Activated CD8-positive, alpha-beta memory T cell treated with anti-CD3 and anti-CD28 coated beads for 1 hour (primary cell): ENCODE results near the gene TTC9C.
"Not testable (repeated sequence)": the region's sequence is repeated elsewhere in the genome, so short reads cannot be mapped to it uniquely, and the experiment has no call there.

Source experiments
- DNase-seq, 2 donors: peaks; one replicate each; pipeline ENCODE4 v3.0.0-alpha.2; 2020; ENCODE audit warnings: low read depth in 1 of 2; ENCODE audit errors: extremely low read depth in 1 of 2

The TTC9C gene

GRCh38 chr11:62709247-62710000 lies 18.9 kb upstream of the TTC9C start:
- DNase-seq = peak; percentile 88 to 97

- DNase-seq = no peak
Observed at GRCh38 chr11:62710001-62710345, 18.3 kb upstream of the TTC9C start.

GRCh38 chr11:62712276-62712812 lies 15.9 kb upstream of the TTC9C start:
- no peak for DNase-seq

- DNase-seq = no peak
Observed at GRCh38 chr11:62712861-62713260, 15.4 kb upstream of the TTC9C start.

GRCh38 chr11:62713343-62713742 lies 14.9 kb upstream of the TTC9C start:
- no peak for DNase-seq

GRCh38 chr11:62715150-62716130 lies 12.8 kb upstream of the TTC9C start:
- DNase-seq = no peak

GRCh38 chr11:62716206-62716605 lies 12.1 kb upstream of the TTC9C start:
- DNase-seq = no peak

GRCh38 chr11:62716816-62717215 lies 11.5 kb upstream of the TTC9C start:
- DNase-seq = no peak

GRCh38 chr11:62719302-62719978 lies 8.8 kb upstream of the TTC9C start:
- no peak for DNase-seq

- no peak for DNase-seq
Observed at GRCh38 chr11:62721994-62722393, 6.3 kb upstream of the TTC9C start.

GRCh38 chr11:62724171-62724570 lies 4.1 kb upstream of the TTC9C start:
- no peak for DNase-seq

GRCh38 chr11:62725646-62726045 lies 2.6 kb upstream of the TTC9C start:
- DNase-seq = no peak

- no peak for DNase-seq
Observed at GRCh38 chr11:62726156-62726914, 2.0 kb upstream of the TTC9C start.

GRCh38 chr11:62726915-62727164 lies 1.4 kb upstream of the TTC9C start:
- no peak for DNase-seq

- DNase-seq = peak; percentile 96 to 97
Observed at GRCh38 chr11:62727165-62727871, 968 bp upstream of the TTC9C start, which contains the start of gene HNRNPUL2. Gene HNRNPUL2, minus strand, starts transcription at chr11:62727457. Its CDS starts 301 bp downstream, at chr11:62727156.

GRCh38 chr11:62727872-62728170 lies 465 bp upstream of the TTC9C start:
- DNase-seq = peak; percentile 55 to 71

GRCh38 chr11:62730076-62730475 lies 1.8 kb downstream of the TTC9C start:
- not testable (repeated sequence) for DNase-seq

GRCh38 chr11:62732830-62733229 lies 4.5 kb downstream of the TTC9C start:
- no peak for DNase-seq

GRCh38 chr11:62737196-62737595 lies 8.9 kb downstream of the TTC9C start:
- DNase-seq = no peak
